Muscle of arm (tissue), 12 donors: ENCODE results near the gene SORCS2. TPM values are rescaled to one million over a fixed set of nuclear protein-coding genes. Genes with fewer than 3 reads are reported as not detected.

ENCODE experiments used
- DNase-seq: peaks from one replicate; pipeline ENCODE4 v3.0.0-alpha.2; 2013
- polyA plus RNA-seq, 12 donors: library from polyadenylated mRNA; unstranded; fragments of 120-200 nt; gene quantifications; one replicate each; pipeline ENCODE4 v1.2.1, GENCODE V29; 2013; ENCODE audit not compliant: insufficient read length in 12 of 12

Gene SORCS2
- polyA plus RNA-seq, 12 donors, result 5.6 to 18.2 (median 8.3) TPM; not detected in 1

DNA sequence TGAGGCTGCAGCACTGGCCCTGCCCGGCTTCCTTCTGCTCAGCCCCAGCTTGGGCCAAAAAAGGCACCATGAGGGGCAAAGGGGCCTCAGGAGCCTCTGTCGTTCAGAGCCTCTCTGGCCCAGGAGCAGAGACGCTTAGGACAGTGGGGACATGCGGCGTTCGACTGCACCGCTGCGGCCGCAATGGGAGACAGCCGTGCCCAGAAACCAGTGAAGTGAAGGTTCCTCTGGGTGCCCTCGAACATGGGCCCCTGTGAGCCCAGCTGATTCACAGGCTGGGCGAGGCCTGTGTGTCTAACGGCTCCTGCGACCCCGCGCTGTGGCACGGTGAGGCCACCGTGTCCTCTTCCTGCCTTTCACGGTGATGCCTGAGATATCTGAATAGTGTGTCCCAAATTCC is 512.3 kb downstream of the SORCS2 start:
- DNase-seq, result no peak

DNA sequence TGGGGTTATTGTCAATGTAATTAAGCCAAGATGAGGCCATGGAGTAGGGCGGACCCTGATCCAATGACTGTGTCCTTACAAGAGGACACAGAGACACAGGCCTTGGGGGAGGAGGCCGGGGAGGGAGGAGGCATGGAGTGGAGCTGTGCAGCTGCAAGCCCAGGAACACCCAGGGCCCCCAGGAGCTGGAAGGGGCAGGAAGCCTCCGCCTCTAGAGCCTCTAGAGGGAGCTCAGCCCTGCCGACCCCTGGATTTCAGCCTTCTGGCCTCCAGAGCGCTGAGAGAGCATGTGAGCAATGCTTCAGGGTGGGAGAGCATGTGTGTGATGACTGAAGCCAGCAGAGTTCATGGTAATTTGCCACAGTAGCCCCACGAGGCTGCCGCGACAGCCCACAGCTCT is 512.7 kb downstream of the SORCS2 start:
- peak; percentile 63 for DNase-seq

DNA sequence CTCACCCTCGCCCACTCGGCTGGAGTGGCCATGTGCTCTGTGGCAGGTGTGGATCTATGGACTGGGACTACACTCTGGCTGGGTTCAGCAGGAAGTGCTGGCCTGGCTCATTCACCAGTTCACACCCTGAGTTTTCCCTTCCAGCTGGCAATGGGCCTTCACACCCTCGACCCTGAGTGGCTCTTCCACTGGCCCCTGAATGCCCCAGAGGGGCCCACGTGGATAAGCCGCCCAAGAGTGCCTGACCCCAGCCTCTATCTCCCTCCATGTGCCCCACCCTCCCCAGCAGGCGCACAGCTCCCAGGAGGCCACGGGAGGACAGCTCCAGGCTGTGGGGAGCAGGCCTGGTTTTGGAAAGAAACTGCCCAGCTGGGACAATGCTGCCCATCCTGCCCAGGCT is 513.3 kb downstream of the SORCS2 start:
- no peak for DNase-seq

DNA sequence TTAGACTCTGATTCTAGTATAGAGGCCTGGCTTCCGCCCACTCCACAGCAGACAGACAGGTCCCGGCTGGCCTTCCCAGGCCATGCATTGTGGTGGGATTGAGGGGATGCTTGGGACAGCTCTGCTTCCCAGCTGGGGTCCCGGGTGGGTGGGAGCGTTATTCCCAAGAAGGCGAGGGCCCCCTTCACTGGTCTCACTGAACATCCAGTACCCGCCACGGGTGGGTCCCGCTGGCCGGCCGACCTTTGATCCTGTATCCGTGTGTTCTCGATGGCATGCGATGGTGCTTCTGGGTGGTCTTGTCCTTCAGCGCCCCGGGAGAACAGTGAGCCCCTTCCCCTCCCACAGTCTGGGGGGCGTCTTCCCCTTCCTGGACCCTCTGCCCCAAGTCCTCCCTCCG is 515.9 kb downstream of the SORCS2 start:
- no peak for DNase-seq

DNA sequence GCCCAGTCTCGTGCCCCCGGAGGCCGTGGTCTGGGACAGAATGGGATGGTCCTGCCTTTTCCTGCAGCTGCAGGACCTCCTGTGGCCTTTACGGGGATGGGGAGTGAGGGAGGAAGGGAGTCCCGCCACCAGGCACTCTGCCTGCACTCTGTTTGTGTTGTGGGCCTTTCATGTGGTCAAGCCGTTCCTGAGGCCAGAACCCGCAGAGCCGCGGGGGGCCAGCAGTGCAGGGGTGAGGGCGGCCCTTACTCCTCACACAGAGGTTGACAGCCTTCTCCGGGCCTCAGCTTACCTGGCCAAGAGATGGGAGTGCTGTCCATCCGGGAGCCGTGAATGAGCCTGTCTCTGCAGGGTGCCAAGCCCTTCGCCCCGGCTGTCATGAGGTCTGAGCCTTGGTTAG is 516.6 kb downstream of the SORCS2 start:
- no peak for DNase-seq

DNA sequence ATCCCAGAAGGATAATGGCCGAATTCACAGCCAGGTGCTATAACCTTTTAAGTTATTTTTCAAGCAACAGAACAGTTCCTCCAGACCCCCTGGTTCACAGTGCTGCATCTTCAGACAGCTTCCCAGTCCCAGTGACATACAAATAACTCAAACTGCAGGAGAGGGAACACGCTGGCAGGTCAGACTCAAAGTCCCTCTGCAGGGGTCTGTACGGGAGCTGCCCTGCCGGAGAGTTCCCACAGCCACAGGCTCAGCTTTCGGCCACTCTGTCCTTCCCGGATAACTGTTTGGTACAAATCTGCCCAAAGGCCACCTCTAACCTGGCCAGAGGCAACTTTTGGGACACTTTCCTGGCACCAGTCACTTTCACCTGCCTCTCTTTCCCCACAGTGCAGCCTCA is 517.1 kb downstream of the SORCS2 start:
- DNase-seq, result no peak

DNA sequence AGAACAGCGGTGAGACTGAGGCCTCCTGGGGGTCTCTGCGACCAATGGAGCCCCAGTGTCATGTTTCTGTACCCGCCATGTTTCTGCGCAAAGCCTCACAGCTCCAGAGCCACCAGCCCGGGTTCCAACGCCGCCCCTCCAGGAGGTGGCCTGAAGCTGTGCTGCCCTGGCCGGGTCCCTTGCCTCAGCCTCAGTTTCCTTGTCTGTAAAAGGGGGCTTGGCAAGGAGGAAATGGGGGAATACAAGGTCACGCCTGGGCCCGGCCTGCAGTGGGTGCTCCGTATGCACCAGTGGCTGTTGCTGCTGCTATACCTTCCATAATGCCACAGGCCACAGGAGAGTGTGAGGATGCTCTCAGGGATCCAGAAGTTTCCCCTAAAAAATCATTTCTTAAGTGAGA is 517.8 kb downstream of the SORCS2 start:
- no peak for DNase-seq

DNA sequence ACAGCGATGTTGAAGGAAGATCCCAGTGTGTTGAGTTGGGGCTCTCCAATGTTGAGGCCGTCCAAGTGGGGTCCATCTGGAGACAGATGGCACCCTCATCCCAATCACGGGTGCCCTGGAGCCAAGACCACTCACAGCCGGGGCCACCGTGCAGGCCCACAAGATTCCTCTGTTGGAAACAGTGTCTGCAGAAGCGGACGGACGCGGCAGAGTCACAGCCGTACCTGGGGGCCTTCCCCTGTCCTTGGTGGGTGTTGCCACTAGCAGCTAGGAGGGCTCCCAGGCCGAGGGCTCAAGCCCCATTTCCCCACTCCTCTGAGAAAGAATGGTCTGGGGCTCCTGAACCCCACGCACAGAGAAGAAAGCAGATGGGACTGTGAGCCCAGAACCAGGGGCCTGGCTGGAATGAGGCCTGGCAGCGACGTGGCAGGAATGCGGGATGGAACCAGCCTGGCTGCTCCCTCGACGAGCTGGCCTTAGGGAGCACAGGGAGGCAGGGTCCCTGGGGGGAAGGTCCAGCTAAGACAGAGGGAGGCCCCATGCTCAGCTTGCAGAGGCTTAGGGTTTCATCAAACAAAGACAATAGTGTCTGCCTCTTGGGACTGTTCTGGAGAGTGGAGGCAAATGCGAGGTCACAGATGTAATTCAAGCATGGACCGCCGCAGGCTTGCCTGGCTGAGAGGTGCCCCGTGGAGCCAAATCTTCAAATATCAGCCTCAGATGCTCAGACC is 518.4 kb downstream of the SORCS2 start:
- DNase-seq, result no peak

DNA sequence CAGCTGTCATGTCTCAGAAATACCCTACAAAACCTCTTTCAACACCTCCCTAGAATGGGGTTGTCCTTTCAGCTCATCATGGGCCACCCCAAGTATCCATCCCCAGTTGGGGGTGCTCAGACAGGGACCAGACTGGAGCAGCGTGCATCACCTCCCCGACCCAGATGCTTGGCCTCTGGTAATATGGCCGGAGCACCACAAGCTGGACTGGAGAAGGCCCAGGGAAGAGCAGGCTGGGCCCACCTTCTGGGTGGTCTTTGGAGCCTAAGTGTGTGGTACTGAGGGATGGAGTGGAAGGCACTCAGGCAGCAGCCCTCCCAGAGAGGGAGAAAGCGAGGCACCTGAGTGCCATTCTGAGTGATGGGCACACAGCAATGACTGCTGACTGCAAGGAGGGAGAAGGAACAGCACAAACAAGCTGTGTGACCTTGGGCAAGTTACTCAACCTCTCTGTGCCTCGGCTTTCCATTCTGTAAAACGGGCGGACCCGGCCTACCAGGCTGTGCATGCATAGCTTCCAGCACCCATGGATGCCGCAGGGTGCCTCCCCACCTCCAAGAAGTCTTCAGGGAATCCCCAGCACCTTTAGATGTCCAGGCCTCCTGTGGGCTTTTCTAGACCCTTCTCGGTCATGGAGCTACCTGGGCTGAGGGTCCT is 519.1 kb downstream of the SORCS2 start:
- no peak for DNase-seq

DNA sequence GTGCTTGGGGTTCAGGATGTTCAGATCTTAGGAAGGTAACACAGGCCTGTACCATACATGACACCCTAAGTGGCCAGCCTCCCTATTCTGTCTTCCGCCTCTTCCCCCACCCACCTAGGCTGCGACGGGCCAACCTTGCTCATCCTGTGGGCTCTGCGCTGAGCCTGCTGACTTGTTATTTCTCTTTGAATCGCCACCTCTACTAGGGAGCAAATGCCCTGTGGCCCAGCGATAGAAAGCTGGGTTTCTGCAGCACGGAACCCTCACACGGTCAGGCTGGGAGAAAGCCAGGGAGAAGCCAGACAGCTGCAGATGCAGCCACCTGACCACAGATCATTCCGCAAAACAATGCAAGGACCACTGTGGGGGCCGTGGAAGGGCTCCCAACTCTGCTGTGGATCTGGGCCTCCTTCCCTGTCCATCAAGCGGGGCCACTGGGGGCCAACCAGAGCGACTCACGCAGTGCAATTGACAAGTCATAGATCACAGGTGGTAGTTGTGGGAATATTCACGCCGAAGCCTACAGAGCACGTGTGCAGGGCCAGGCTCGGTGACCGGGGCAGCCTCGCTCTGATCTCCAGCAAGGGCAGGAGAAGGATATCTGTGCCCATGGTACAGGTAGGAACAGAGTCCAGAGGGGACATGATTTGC is 519.8 kb downstream of the SORCS2 start:
- DNase-seq, result no peak

DNA sequence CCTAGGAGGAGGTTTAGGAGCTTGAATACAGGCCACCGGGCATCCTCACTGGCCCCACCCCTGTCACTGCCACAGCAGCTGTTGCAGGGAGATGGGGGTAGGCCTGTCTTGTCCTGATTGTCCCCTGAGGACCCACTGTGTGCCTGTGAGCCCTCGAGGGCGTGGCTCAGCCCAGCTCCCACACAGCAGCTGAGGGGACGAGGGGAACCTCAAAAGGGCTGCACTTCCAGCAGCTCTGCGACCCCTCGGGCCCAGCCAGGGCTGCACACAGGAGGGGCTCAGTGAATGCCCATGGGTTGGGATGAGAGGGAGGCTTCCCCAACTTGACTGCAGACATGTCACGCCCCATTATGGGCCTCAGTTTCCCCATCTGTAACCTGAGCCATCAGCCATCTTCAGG is 521.4 kb downstream of the SORCS2 start:
- no peak for DNase-seq

DNA sequence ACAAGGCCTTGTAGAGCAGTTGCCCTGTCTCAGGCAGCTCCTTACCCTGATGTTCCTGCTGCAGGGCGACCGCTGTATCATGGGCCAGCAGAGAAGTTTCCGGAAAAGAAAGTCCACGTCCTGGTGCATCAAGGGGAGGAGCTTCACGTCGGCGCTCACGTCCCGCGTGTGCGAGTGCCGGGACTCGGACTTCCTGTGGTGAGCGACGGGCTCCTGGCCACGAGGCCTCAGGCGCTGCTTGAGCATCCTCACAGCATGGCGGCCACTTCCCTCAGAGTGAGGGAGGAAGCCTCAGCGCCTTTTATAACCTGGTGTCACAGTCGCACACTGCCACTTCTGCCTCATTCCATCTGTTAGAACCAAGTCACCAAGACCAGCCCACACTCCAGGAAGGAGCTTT is 521.8 kb downstream of the SORCS2 start:
- no peak for DNase-seq

DNA sequence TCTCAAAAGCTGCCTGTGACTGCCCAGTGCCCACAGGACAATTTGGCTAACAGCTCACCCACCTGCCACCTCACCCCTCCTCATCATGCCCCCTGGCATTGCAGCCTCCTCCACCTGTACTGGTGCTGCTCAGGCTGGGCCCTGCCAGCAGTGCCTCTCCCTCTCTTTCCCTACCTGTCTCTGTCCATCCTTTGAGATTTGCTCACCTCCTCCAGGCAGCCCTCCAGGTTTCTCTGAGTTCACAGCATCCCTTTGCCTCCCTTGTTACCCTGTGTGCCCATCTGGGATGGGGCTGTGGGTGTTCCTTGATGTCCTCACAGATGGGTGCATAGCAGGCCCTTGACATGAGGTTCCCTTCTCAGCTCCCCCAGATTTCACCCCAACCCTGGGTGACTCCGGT is 522.4 kb downstream of the SORCS2 start:
- no peak for DNase-seq

DNA sequence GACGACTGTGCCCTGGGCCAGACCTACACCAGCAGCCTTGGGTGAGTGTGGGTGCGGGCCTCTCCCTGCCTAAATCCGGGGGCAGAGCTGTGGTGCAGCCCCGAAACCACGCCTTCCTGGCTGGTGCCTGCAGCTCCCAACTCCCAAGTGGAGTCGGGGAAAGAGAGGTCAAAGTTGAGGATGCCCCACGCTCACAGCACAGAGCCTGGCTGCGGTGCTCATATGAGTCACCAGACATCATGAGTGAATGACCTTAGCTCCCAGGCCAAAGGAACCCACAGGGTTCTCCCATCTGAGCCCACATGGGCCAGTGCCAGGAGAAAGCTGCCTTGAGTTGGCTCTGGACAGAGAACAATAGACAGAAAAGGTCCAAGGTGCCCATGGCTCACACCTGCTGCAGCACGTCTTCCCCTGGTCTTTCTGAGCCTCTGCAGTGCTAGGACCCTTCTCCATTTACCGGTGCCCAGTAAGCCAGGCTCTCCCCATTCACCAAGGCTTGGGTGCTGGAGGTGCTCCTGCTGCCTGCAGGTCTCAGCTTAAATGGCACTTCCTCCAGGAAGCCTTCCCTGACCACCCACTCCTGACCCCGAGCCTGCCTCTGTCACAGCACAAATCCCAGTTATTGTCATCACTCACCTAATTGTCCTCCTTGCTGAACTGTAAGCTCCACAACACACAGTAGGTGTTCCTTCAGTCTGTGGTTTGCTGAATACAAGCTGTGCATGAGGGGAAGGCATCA is 523.1 kb downstream of the SORCS2 start:
- DNase-seq, result no peak

DNA sequence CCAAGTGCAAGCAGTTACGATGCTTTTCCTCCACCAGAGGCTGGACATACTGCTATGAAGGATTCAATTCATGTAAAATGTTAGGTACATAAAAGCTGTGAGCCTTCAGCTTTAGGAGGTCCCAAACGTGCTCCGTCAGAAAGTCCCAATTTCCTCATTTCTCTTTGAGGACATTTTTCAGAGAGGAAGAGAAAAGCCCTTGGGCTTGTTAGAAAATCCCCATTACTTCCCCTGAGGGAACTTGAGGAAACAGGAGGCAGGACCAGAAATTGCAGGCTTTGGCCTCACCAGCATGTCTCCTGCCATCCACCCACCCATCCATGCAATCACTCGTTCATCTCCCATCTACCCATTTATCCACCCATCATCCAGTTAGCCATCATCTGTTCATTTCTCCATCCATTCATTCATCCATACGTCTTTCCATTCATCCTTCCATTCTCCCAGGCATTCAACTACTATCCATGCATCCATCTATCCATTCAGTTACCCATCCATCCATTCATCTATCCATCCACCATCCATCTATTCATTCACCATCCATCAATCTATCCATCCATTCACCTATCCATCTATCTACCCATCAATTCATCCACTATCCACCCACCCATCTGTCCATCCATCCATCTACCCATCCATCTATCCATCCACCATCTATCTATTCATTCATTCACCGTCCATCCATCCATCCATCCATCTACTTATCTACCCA is 523.8 kb downstream of the SORCS2 start:
- DNase-seq, result no peak

DNA sequence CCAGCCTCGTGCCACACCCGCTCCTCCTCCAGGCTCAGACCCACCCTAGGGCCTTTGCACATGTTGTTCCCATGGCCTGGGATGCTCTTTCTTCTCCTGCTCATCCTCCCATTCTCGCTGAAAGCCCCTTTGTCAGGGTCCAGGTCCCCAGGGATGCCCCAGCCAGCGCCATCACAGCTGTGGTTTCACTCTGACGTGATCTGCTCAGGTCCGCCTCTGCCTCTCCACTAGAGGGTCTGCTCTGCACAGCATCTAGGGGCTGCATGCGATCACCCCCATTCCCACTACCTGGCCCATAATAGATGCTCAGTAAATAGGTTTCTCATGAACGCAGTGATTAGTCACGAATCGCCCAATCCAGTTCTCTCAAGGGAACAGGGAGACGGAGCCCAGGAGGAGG is 524.8 kb downstream of the SORCS2 start:
- no peak for DNase-seq

DNA sequence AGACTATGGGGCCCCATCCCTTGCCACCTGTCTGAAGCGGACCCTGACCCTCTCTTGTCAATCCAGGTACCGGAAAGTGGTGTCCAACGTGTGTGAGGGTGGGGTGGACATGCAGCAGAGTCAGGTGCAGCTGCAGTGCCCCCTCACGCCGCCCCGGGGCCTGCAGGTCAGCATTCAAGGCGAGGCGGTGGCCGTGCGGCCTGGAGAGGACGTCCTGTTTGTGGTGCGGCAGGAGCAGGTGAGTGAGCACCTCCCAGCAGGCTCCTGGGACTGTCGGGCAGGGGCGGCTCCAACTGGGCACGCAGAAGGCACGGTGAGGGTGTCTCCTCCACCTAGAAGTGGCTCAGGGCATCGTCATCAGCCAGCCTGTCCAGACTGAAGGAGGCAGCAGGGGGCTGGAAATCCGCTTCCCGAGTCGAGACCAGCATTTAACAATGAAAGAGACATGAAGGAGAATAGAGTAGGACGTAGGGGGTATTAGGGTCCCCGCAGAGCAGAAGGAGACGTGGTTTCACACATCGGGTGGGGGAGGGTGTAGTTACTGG is 525.7 kb downstream of the SORCS2 start:
- DNase-seq, result no peak

DNA sequence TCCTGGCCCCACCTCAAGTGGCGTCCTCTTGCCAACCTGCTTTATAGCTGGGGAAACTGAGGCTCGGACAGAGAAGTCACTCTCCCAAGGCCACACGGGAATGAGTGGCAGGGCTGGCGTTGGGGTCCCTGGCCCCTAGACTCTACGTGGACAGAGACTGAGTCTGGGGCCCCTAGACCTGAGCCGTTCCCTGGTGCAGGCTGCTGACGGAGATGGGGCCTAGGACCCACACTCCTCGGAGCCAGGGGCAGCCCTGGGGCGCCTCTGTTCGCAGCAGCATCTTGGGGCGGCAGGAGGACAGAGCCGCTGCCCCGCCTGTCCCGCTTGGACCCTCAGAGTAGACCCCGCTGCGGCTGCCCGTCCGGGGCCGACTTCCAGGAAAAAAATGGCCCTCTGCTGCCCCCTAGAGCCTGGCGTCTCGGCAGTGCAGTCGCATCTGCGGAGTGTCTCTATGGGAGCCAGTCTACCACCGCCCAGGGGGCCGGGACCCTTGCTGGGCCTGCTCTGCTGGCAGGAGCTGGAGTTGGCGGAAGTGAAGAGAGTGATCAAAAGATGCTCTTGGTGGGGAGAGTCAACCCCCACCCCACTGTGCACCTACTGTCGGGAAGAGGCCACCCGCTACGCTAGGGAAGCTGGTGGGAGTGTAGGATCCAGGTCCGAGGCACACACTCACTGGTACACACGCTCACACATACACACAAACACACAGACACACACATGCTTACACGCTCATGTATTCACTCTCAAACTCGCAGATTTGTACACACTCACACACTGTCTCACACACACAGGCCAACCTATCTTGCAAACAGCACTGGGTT is 527.2 kb downstream of the SORCS2 start:
- peak; percentile 64 for DNase-seq

DNA sequence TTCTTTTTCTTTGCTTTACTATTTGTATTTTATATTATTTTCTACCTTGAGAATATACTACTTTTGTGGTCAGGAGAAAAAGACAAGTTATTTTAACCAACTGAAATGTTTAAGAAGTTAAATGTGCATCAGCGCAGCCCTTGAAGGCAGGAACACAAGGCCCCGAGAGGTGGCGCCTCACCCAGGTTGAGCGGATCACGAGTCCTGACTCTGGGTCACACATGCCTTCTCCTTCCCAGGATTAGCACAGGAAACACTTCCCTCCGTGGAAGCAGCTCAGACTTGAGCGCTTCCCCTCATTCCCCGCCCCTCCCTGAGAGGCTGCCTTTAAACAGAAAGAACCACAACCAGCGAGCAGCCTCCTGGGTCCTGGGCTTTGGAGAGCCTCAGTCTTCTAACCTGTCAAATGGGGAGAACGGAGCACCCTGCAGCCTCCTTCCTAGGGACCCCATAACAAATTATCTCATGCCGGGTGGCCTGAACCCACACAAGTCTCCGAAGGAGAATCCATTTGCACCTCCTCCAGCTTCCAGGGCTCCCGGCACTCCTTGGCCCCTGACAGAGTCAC is 529.7 kb downstream of the SORCS2 start:
- no peak for DNase-seq

DNA sequence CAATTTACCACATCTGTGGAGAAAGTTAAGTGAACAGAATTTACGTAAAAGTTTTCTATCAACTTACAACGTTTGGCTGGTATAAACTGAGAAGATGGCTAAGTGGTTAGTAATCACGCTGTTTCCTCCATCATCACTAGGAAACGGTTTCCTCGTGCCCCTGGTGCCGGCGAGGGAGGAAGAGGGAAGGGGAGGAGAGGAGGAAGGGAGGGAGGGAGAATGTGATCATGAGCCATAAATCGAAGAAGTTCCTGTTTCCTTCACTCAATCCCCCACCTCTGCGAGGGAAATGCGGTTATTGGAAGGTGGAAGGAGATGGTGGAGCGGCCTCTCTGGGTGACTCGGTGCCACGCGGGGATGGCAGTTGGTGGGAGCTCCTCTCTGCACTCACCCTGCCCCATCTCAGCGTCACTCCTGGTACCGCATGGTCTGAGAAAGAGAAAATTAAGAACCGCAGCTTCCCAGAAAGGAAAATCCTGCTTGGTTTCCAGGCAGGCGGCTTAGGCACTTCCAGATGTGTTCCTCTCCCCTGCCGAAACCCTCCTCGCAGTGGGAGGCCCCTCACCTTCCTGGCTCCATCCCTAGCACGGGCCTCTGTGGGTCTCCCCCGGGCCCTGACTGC is 530.5 kb downstream of the SORCS2 start:
- no peak for DNase-seq
